T follicular helper cell (primary cell): ENCODE data around the gene SEPTIN12.

Experiments used
- DNase-seq: peaks from one replicate; pipeline ENCODE4 v3.0.0-alpha.2; 2020; ENCODE audit warnings: low read depth

The SEPTIN12 gene

GRCh38 chr16:4783951-4784336, 4.2 kb downstream of the SEPTIN12 start:
- DNase-seq: no peak

- no peak for DNase-seq
These were observed 4.7 kb downstream of the SEPTIN12 start for GRCh38 chr16:4783251-4783950.

DNA sequence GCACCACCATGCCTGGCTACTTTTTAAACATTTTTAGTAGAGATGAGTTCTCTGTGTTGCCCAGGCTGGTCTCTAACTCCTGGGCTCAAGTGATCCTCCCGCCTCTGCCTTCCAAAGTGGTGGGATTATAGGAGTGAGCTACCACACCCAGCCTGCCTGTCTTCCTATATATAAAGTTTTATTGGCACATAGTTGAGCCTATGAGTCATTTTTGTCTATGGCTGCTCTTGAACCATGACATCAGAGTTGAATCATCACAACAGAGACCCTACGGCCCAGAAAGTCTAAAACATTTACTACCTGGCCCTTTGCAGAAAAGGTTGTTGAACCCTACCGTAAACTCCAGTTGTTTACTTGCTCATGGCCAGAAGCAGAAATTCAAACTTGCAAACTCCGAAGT, 7.9 kb downstream of the SEPTIN12 start:
- no peak for DNase-seq

- no peak for DNase-seq
These were observed 10.1 kb downstream of the SEPTIN12 start for GRCh38 chr16:4778050-4778392.

- DNase-seq: no peak
These were observed 10.7 kb downstream of the SEPTIN12 start for GRCh38 chr16:4777339-4778049.

GRCh38 chr16:4776141-4776705, 11.9 kb downstream of the SEPTIN12 start:
- DNase-seq: no peak

GRCh38 chr16:4775005-4775404, 13.1 kb downstream of the SEPTIN12 start:
- DNase-seq: no peak

- no peak for DNase-seq
These were observed 15.8 kb downstream of the SEPTIN12 start for GRCh38 chr16:4772351-4772750.

DNA sequence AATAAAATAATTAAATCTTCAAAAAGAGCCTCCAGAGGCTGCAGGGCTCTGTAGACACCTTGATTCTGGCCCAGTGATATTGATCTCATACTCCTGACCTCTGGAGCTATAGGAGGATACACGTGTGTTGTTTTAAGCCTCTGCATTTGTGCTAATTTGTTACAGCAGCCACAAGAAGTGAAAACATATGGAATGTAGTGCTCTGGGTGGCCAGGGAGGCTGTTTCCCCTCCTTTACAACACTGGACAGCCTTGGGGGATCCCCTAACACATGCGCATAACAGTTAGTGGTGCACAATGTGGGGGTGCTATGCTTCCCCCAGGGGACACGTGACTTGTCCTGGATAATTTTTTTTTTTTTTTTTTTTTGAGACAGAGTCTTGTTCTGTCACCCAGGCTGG, 16.5 kb downstream of the SEPTIN12 start:
- no peak for DNase-seq

DNA sequence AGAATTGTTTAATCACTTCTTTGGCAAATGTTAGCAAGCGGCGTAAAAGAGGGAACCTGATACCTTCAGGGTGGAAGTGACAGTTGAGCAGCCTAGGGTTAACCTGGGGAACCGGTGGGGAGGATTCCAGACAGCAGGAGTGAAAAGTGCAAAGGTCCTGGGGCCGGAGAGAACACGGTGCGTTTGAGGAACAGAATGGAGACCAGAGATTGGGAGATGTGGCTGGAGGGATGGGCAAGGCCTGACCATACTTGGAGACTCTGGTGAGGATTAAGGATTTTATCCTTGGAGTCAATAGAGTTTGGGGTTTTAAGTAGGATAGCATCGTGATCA, 18.9 kb downstream of the SEPTIN12 start:
- DNase-seq: no peak

GRCh38 chr16:4768549-4769305, 19.4 kb downstream of the SEPTIN12 start:
- peak; percentile 70 for DNase-seq

DNA sequence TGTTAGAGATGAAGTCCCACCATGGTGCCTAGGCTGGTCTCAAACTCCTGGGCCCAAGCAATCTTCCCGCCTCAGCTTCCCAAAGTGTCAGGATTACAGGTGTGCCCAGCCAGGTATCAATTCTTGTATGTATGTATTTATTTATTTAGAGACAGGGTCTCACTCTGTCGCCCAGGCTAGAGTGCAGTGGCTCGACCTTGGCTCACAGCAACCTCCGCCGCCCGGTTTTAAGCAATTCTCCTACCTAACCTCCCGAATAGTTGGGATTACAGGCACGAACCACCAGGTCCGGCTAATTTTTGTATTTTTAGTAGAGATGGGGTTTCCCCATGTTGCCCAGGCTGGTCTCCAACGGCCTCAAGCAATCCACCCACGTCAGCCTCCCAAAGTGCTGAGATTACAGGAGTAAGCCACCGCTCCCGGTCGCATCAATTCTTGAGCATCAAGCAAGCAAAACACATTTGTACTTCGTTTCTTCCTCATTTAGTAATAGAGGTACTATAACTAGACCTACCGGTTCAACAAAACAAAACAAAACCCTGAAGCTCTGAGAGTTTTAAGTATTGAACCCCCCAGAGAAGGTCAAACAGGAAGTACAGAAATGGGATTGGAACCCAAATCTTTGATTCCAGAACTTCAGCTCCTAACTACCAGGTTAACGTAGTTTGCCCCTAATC, 20.1 kb downstream of the SEPTIN12 start:
- DNase-seq: no peak

DNA sequence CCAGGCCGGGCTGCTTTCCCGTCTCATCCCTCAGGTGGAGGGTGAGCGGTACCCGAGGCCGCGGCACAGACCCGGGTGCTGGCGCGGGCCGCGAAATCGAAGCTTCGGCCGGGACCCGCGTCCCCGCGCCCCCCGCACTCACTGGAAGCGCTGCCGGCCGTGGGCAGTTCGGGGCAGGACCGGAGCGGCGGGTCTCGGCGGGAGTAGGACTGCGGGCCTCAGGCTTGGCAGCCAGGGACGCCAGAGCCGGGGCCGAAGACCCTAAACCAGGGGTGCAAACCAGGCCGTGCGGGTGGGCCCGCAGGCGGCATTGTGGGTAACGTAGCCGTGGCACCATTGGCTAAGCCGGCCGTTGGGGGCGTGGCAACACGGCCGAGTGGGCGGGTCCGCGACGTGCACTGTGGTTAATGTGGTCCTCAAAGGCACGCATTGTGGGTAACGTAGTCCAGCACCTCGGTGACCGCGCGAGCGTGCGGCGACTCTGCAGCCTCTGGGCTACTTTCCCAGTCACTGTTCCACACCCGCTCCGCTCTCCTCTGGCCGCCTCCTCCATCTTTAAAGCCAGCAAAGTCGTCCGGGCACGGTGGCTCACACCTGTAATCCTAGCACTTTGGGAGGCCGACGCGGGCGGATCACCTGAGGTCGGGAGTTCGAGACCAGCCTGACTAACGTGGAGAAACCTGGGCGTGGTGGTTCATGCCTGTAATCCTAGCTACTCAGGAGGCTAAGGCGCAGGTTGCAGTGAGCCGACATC, 21.1 kb downstream of the SEPTIN12 start, which contains the start of gene ZNF500:
Gene ZNF500 (minus strand): TSS at position 288 of the 754 bp plus-strand sequence. CDS start 1,184 bp downstream, outside the sequence.
- peak; percentile 90 for DNase-seq

GRCh38 chr16:4765511-4766474, 22.4 kb downstream of the SEPTIN12 start:
- DNase-seq: no peak

DNA sequence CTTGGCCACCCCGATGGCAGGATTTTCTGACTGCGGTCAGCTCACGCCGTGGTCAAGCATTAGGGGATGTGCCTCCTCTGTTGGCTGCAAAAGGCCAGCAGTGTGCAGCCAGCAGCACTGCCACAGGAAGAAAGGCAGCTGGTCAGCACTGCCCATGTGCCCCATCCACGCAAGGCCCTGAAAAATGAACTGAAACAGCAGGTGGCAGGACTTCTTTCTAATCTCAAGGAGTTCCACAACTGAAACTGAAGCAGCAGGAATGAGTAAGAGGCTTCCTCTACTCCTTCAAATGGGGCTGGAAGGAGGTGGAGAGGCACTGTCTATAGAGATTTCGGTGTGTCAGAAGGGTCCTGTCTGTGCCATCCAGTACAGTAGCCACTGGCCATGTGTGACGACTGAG, 24.4 kb downstream of the SEPTIN12 start:
- no peak for DNase-seq

- DNase-seq: no peak
These were observed 25.9 kb downstream of the SEPTIN12 start for GRCh38 chr16:4762205-4762604.

GRCh38 chr16:4760221-4760910, 27.8 kb downstream of the SEPTIN12 start:
- DNase-seq: no peak

- DNase-seq: no peak
These were observed 32.5 kb downstream of the SEPTIN12 start for GRCh38 chr16:4755687-4756086.

DNA sequence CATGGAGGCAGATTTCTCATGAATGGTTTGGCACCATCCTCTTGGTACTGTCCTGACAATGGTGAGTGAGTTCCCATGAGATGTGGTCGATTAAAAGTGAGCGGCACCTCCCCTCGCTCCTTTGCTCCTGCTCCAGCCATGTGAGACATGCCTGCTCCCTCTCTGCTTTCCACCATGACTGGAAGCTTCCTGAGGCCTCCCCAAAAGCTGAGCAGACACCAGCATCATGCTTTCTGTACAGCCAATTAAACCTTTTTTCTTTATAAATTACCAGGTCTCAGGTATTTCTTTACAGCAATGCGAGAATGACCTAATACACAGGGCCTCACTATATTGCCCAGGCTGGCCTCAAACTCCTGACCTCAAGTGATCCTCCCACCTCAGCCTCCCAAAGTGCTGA, 33.3 kb downstream of the SEPTIN12 start:
- no peak for DNase-seq

DNA sequence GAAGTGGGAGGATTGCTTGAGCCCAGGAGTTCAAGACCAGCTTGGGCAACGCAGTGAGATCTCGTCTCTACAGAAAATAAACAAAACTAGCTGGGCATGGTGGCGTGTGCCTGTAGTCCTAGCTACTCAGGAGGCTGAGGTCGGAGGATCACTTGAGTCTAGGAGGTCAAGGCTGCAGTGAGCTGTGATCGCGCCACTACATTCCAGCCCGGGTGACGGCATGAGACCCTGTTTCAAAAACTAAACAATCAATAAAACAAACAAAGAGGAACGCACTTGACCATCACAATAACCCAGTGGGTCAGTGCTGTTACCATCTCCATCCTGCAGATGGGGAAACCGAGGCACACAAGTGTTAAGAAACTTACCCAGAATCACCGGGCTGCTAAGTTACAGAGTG, 34.9 kb downstream of the SEPTIN12 start:
- no peak for DNase-seq
